Esophagus squamous epithelium (tissue), 5 donors: ENCODE results near the gene OVCA2. TPM values are rescaled to one million over a fixed set of nuclear protein-coding genes. Genes with fewer than 3 reads are reported as not detected.

Source experiments
- DNase-seq: peaks from one replicate; lab custom pipeline; 2025; lab: John Stamatoyannopoulos, UW
- H3K27ac ChIP-seq, 4 donors: fragments of 200-600 bp; sonication (generic); one replicate each; pipeline ENCODE4 v1.5.1; 2016 to 2019; ENCODE audit warnings: mild to moderate bottlenecking in 1 of 4
- H3K27me3 ChIP-seq, 4 donors: fragments of 200-600 bp; sonication (generic); 1 replicate in 3 of 4; 2 replicates in 1 of 4; pipeline versions ENCODE4 v1.5.1 to v1.6.0; 2017 to 2021; ENCODE audit warnings: antibody characterized with exemption in 1 of 4
- H3K36me3 ChIP-seq, 3 donors: fragments of 200-600 bp; sonication (generic); one replicate each; pipeline ENCODE4 v1.5.1; 2016 to 2019
- H3K4me1 ChIP-seq, 3 donors: fragments of 200-600 bp; sonication (generic); one replicate each; pipeline ENCODE4 v1.5.1; 2017 to 2019
- H3K4me3 ChIP-seq, 4 donors: fragments of 200-600 bp; sonication (generic); 1 replicate in 3 of 4; 2 replicates in 1 of 4; pipeline ENCODE4 v1.5.1; 2016 to 2019; ENCODE audit warnings: mild to moderate bottlenecking in 2 of 4, moderate library complexity in 1 of 4
- H3K9me3 ChIP-seq, 3 donors: fragments of 200-600 bp; sonication (generic); one replicate each; pipeline ENCODE4 v1.5.1; 2016 to 2019
- POLR2A ChIP-seq, 4 donors: fragments of 450-650 bp; IDR thresholded peaks; one replicate each; pipeline ENCODE4 v1.6.1; 2017; ENCODE audit warnings: antibody characterized with exemption in 4 of 4, mild to moderate bottlenecking in 4 of 4, moderate library complexity in 3 of 4
- WGBS, 2 donors: methylation state at CpG; one replicate each; pipeline ENCODE4 v1.1.5; 2018; 5-methylcytosine and 5-hydroxymethylcytosine counted together
- intact Hi-C: fragments of 100-400 bp; cut with DNase I; formaldehyde crosslinking; loops from one replicate; pipeline ENCODE4 v1.15.0; 2022
- total RNA-seq, 4 donors: library from RNA; depleted of rRNA; stranded (reverse); fragments of >200 nt; gene quantifications; one replicate each; pipeline ENCODE4 v1.1.0, GENCODE V29; 2016
- TF ChIP-seq, protein P1 (sequence below), 6 experiments: fragments of 450-650 bp in 4 of 6; fragments of 200-600 bp in 2 of 6; sonication (generic) in 2 of 6; IDR thresholded peaks; one replicate each; pipeline ENCODE4 v1.5.1; 2016 to 2019; ENCODE audit warnings: antibody characterized with exemption in 6 of 6, mild to moderate bottlenecking in 4 of 6, moderate library complexity in 4 of 6
- donor health status: DM: yes; HTN: yes; CAD: no.

Gene OVCA2
- total RNA-seq, 4 donors from 2014 or later, result 42.3 to 70.5 (median 53.2) TPM

DNA sequence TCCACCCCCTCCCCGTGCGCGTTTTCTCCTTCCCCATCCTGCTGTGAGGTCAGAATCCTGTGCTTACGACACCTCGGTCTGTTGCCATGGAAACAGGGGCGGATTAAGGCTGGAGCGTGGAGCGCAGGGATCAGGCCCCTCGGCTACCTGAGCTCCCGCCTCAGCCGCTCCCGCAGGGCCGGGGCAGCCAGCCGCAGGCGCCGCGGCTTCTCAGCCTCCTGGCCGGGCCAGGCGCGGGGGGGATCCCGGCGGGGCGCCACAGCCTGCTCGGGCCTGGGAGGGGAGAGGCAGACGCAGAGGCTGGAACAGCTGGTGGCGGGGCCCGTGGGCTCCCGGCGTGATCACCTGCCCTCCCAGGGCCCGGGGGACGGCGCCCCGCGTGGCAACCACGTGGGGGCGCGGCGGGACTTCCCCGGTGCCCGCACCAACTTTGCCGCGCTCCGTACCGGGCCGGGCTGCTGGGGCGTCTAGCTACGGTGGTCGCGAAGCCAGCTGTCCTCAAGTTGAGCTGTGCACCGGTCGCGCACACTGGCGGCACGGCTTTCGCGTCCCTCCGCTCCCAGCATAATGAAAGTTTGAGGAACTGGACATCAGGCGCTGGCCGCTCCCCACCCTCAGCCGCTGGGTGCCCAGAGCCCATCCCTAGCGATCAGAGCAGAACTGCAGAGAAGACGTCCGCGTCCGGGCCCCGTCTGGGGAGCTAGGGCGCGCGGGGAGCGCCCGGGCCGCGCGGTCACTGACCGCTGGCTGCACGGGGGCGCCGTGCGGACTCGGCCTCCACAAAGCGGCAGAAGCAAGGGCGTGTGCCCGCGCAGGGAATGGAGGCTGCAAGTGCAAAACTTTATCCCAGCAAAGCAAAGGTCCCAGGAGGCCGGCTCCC is 17.9 kb upstream of the OVCA2 start:
- TF ChIP-seq POLR2A (IDR thresholded peaks at IDR 0.05), result no peak
- TF ChIP-seq, protein P1, sequence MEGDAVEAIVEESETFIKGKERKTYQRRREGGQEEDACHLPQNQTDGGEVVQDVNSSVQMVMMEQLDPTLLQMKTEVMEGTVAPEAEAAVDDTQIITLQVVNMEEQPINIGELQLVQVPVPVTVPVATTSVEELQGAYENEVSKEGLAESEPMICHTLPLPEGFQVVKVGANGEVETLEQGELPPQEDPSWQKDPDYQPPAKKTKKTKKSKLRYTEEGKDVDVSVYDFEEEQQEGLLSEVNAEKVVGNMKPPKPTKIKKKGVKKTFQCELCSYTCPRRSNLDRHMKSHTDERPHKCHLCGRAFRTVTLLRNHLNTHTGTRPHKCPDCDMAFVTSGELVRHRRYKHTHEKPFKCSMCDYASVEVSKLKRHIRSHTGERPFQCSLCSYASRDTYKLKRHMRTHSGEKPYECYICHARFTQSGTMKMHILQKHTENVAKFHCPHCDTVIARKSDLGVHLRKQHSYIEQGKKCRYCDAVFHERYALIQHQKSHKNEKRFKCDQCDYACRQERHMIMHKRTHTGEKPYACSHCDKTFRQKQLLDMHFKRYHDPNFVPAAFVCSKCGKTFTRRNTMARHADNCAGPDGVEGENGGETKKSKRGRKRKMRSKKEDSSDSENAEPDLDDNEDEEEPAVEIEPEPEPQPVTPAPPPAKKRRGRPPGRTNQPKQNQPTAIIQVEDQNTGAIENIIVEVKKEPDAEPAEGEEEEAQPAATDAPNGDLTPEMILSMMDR (IDR thresholded peaks at IDR 0.05), result no peak
- H3K36me3 ChIP-seq, result no peaks in the 10 kb centered on the region
- peaks cover 19 to 47% (median 22%) of the 10 kb centered on the region in 3 donors for H3K4me1 ChIP-seq
- no peak for DNase-seq
- WGBS, 2 donors, result no CpG with 5 or more reads among the region's 85 CpGs
- peak overlapping the region in 1 of 4 donors; percentile 20 for H3K27ac ChIP-seq
- intact Hi-C loops, result no loop called here
- peaks cover 0 to 81% (median 0%) of the 10 kb centered on the region in 4 donors for H3K27me3 ChIP-seq
- H3K9me3 ChIP-seq, result no peaks in the 10 kb centered on the region
- peak overlapping the region; percentile 48 to 73 (median 62) for H3K4me3 ChIP-seq

DNA sequence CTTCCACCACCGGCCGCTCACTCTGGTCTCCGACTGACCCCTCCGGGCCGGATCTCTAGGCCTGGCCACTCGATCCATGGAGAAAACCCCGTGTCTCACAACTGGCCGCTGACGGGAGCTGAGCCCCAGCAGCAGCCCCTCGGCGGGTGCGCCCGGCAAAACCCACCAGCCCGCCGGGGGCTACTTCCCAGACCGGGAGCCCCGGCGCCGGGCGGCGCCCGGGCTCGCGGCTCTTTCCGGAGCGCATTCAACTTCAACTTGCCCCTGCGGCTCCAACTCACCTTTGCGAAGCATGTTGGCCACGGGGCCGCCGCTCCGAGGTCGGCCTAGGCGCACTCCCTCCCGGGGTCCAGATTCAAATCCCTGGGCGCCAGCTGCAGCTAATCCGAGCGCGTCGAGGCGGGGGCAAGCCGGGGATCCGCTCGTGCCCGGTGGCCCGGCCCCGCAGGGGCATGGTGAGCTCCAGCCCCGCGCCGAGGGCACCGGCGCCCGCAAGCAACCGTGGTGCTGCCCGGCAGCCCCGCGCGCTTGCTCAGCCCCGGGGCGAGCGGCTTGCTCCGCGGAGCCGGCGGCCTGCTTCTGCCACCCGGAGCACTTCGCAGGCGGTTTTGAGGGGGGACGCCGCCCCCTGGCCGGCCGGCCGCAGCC is 17.1 kb upstream of the OVCA2 start:
- DNase-seq, result no peak
- Histone ChIP-seq H3K4me3 (peak overlapping the region; percentile 48 to 73 (median 62)), H3K36me3 (no peaks in the 10 kb centered on the region), H3K27me3 (peaks cover 0 to 76% (median 0%) of the 10 kb centered on the region in 4 donors), H3K4me1 (peaks cover 21 to 48% (median 22%) of the 10 kb centered on the region in 3 donors), H3K9me3 (no peaks in the 10 kb centered on the region), H3K27ac (peak overlapping the region in 2 of 4 donors; percentile 20 to 71)
- WGBS, 2 donors, result 0% methylated on average over 2 to 17 of the region's 73 CpGs
- intact Hi-C loops, result loop anchor here (5.0 kb wide), 1 partner anchor 117 kb away; no protein-coding TSS in a partner anchor
- TF ChIP-seq POLR2A (IDR thresholded peaks at IDR 0.05), result no peak
- TF ChIP-seq, protein P1 (IDR thresholded peaks at IDR 0.05), result no peak

- Histone ChIP-seq H3K27ac (peak within 1 kb of the TSS in 3 of 4 donors; percentile 20 to 71 (median 39)), H3K27me3 (peaks cover 0 to 71% (median 0%) of the 10 kb centered on the region in 4 donors), H3K4me3 (peak within 1 kb of the TSS; percentile 48 to 73 (median 62)), H3K36me3 (no peaks in the 10 kb centered on the region), H3K4me1 (peaks cover 22 to 52% (median 22%) of the 10 kb centered on the region in 3 donors), H3K9me3 (no peaks in the 10 kb centered on the region)
- TF ChIP-seq, protein P1 (IDR thresholded peaks at IDR 0.05), result no peak
- TF ChIP-seq POLR2A (IDR thresholded peaks at IDR 0.05), result peak in 1 of 4 donors; percentile 19
- intact Hi-C loops, result loop anchor here (5.0 kb wide), 1 partner anchor 118 kb away; no protein-coding TSS in a partner anchor
- WGBS, 2 donors, result no CpG with 5 or more reads among the region's 47 CpGs
- no peak for DNase-seq
Measured at GRCh38 chr17:2025220-2025621, 16.6 kb upstream of the OVCA2 start, which contains the start of gene RTN4RL1. TSS of gene RTN4RL1 (minus strand) at chr17:2025334. CDS start at chr17:2024865, 469 bp downstream.

GRCh38 chr17:2025622-2026309 is 16.1 kb upstream of the OVCA2 start:
- Histone ChIP-seq H3K36me3 (no peaks in the 10 kb centered on the region), H3K4me3 (peak overlapping the region; percentile 48 to 73 (median 62)), H3K4me1 (peaks cover 24 to 57% (median 24%) of the 10 kb centered on the region in 3 donors), H3K27me3 (peaks cover 0 to 69% (median 0%) of the 10 kb centered on the region in 4 donors), H3K9me3 (no peaks in the 10 kb centered on the region), H3K27ac (peak overlapping the region in 3 of 4 donors; percentile 20 to 71 (median 39))
- TF ChIP-seq, protein P1 (IDR thresholded peaks at IDR 0.05), result peak; percentile 31 to 78 (median 68)
- no peak for TF ChIP-seq POLR2A (IDR thresholded peaks at IDR 0.05)
- no peak for DNase-seq
- 0 to 4% methylated on average over 5 to 9 of the region's 55 CpGs for WGBS, 2 donors
- intact Hi-C loops, result loop anchor here (5.0 kb wide), 1 partner anchor 118 kb away; no protein-coding TSS in a partner anchor
